HepG2 (cell line): ENCODE data around the gene NAE1. TPM values are rescaled to one million over a fixed set of nuclear protein-coding genes. Genes with fewer than 3 reads are reported as not detected.
A peak's percentile ranks its signal among the peaks of the same experiment; 100 is the strongest.

Source experiments
- ATAC-seq: fragments of 200-7000 bp; cut with Tn5 transposase; 3 replicates; pipeline ENCODE4 v1.9.1; 2020; ENCODE audit warnings: mild to moderate bottlenecking, moderate library complexity
- BruUV-seq: library from RNA; stranded (reverse); fragments of 400-500 nt; replicated peaks from 2 replicates; lab custom pipeline; 2021; lab: Mats Ljungman, UMichigan
- CTCF ChIA-PET: fragments of 300-600 bp; formaldehyde crosslinking; extraction: SDS; loops from one replicate; lab custom pipeline; 2021; ENCODE audit warnings: low total read pairs, inconsistent platforms, low intra/inter-chr PET ratio; lab: Yijun Ruan, JAX
- POLR2A ChIA-PET: fragments of 350-600 bp; sonication (Branson Sonifier 250); formaldehyde crosslinking; loops from one replicate; lab custom pipeline; 2020; ENCODE audit warnings: antibody characterized with exemption, inconsistent platforms; lab: Yijun Ruan, JAX
- DNase-seq: peaks from one replicate; pipeline ENCODE4 v3.0.0-alpha.2; 2015; ENCODE audit warnings: low spot score
- FAIRE-seq: peaks from 3 replicates; lab custom pipeline; 2011; peaks lifted over from hg19 to GRCh38; lab: Jason Lieb, UNC
- H2AFZ ChIP-seq: one replicate; pipeline ENCODE4 v1.6.1; 2011; ENCODE audit warnings: low read length, inconsistent platforms
- H3K27ac ChIP-seq: fragments of 300-600 bp; 3 replicates; pipeline ENCODE4 v1.8.0; 2011; ENCODE audit warnings: mixed run types, mild to moderate bottlenecking, mixed read lengths, low read length, inconsistent platforms; ENCODE audit not compliant: insufficient read depth; ENCODE audit errors: extremely low read length
- H3K27me3 ChIP-seq, 2 experiments: fragments of 200-600 bp in 1 of 2; 2 replicates in 1 of 2; 3 replicates in 1 of 2; pipeline versions ENCODE4 v1.6.0 to v1.8.0; 2011; ENCODE audit warnings: low read length in 2 of 2, mild to moderate bottlenecking in 2 of 2, moderate library complexity in 2 of 2, inconsistent platforms in 1 of 2; ENCODE audit not compliant: insufficient read depth in 2 of 2, control insufficient read depth in 1 of 2
- H3K36me3 ChIP-seq, 2 experiments: fragments of 200-600 bp in 1 of 2; replicated peaks in 1 of 2; 2 replicates in 1 of 2; 3 replicates in 1 of 2; pipeline versions ENCODE4 v1.5.1 to v1.8.0; 2011; ENCODE audit warnings: low read length in 2 of 2, inconsistent platforms in 1 of 2; ENCODE audit not compliant: insufficient read depth in 2 of 2, control insufficient read depth in 1 of 2
- H3K4me1 ChIP-seq: 2 replicates; pipeline ENCODE4 v1.5.1; 2012; ENCODE audit warnings: low read length, inconsistent platforms; ENCODE audit not compliant: insufficient read depth
- H3K4me2 ChIP-seq: 2 replicates; pipeline ENCODE4 v1.6.0; 2011; ENCODE audit warnings: low read depth, low read length, inconsistent platforms
- H3K4me3 ChIP-seq, 3 experiments: fragments of 200-600 bp in 1 of 3; sonication (generic), shearing (Covaris generic) in 1 of 3; replicated peaks in 1 of 3; 2 replicates each; pipeline ENCODE4 v1.5.1; 2011 to 2016; ENCODE audit warnings: low read length in 3 of 3, inconsistent platforms in 2 of 3, low read depth in 2 of 3, mild to moderate bottlenecking in 2 of 3, control low read depth in 1 of 3, mixed read lengths in 1 of 3; ENCODE audit not compliant: insufficient read depth in 1 of 3
- H3K79me2 ChIP-seq: one replicate; pipeline ENCODE4 v1.6.1; 2011; ENCODE audit warnings: low read length, inconsistent platforms; ENCODE audit not compliant: insufficient read depth
- H3K9ac ChIP-seq: 2 replicates; pipeline ENCODE4 v1.6.0; 2011; ENCODE audit warnings: mild to moderate bottlenecking, low read depth, low read length, inconsistent platforms; ENCODE audit not compliant: insufficient read depth
- H3K9me3 ChIP-seq: 2 replicates; pipeline ENCODE4 v1.5.1; 2012; ENCODE audit warnings: mild to moderate bottlenecking, low read length
- H4K20me1 ChIP-seq: 2 replicates; pipeline ENCODE4 v1.6.0; 2011; ENCODE audit warnings: inconsistent platforms, mild to moderate bottlenecking, low read length, moderate library complexity; ENCODE audit not compliant: insufficient read depth
- ARNTL ChIP-seq: sonication (generic); formaldehyde crosslinking; IDR thresholded peaks from 2 replicates; pipeline ENCODE4 v1.4.0; 2020; ENCODE audit warnings: mild to moderate bottlenecking, missing genetic modification reagents
- CBX1 ChIP-seq: IDR thresholded peaks from one replicate; pipeline ENCODE4 v1.6.1; 2016; ENCODE audit warnings: antibody characterized with exemption, low read depth
- CHCHD3 ChIP-seq: sonication (generic); formaldehyde crosslinking; IDR thresholded peaks from 2 replicates; pipeline ENCODE4 v1.8.0; 2022; ENCODE audit warnings: mild to moderate bottlenecking, missing genetic modification reagents, moderate library complexity
- JDP2 ChIP-seq: sonication (generic); formaldehyde crosslinking; IDR thresholded peaks from 2 replicates; pipeline ENCODE4 v1.8.1; 2022; ENCODE audit warnings: missing genetic modification reagents, borderline replicate concordance
- MTF1 ChIP-seq: sonication (generic); formaldehyde crosslinking; IDR thresholded peaks from 2 replicates; pipeline ENCODE4 v1.5.0; 2020; ENCODE audit warnings: missing genetic modification reagents
- NR2F1 ChIP-seq, 2 experiments: fragments of 450-650 bp in 1 of 2; formaldehyde crosslinking in 1 of 2; IDR thresholded peaks; 2 replicates each; pipeline versions ENCODE4 v1.5.0 to v1.6.1; 2016 to 2020; ENCODE audit warnings: mild to moderate bottlenecking in 1 of 2, missing compliant biosample characterization in 1 of 2, missing genetic modification reagents in 1 of 2, moderate library complexity in 1 of 2
- POGK ChIP-seq: sonication (generic); formaldehyde crosslinking; conservative IDR thresholded peaks from 2 replicates; pipeline ENCODE4 v1.8.0; 2022; ENCODE audit warnings: mild to moderate bottlenecking, moderate library complexity, missing genetic modification reagents
- RFXANK ChIP-seq: IDR thresholded peaks from 2 replicates; pipeline ENCODE4 v1.6.1; 2016
- SALL1 ChIP-seq: sonication (generic); formaldehyde crosslinking; IDR thresholded peaks from 2 replicates; pipeline ENCODE4 v1.8.0; 2022; ENCODE audit warnings: mild to moderate bottlenecking, missing genetic modification reagents
- ZBTB3 ChIP-seq: sonication (generic); formaldehyde crosslinking; IDR thresholded peaks from 2 replicates; pipeline ENCODE4 v1.4.0; 2020; ENCODE audit warnings: low read depth, mild to moderate bottlenecking, moderate library complexity, missing genetic modification reagents, borderline replicate concordance
- ZNF225 ChIP-seq: sonication (generic); formaldehyde crosslinking; IDR thresholded peaks from 2 replicates; pipeline ENCODE4 v1.4.0; 2020; ENCODE audit warnings: mild to moderate bottlenecking, missing genetic modification reagents
- ZNF639 ChIP-seq: conservative IDR thresholded peaks from 2 replicates; pipeline ENCODE4 v1.6.1; 2018; ENCODE audit warnings: missing genetic modification reagents
- WGBS: methylation state at CpG from one replicate; pipeline ENCODE4 v1.1.6; 2017; ENCODE audit warnings: low lambda C conversion rate; 5-methylcytosine and 5-hydroxymethylcytosine counted together
- in situ Hi-C: cut with HindIII; loops from 2 replicates; pipeline ENCODE4 v1.10.0; 2017; ENCODE audit warnings: low pct_unique_long_range_greater_than_20kb; ENCODE audit not compliant: extremely low pct_ligation_motif_present
- intact Hi-C: fragments of 100-400 bp; cut with micrococcal nuclease; formaldehyde crosslinking; loops from one replicate; pipeline ENCODE4 v1.10.0; 2022; ENCODE audit not compliant: unreplicated experiment
- polyA plus RNA-seq, 8 experiments: library from polyadenylated mRNA; depleted of rRNA in 3 of 8; stranded (reverse) in 7 of 8; unstranded in 1 of 8; fragments of >200 nt; fragmentation: Illumina TruSeq in 4 of 8; extraction: Trizol in 4 of 8; gene quantifications; 2 replicates each; pipeline versions ENCODE4 v1.2.1 to v1.2.3, GENCODE V29; 2011 to 2016; ENCODE audit warnings: low read depth in 4 of 8, missing spikeins in 1 of 8, mixed read lengths in 1 of 8; ENCODE audit not compliant: insufficient read depth in 1 of 8
- total RNA-seq, 5 experiments: library from RNA; depleted of rRNA; stranded (reverse); fragments of >200 nt; fragmentation: Illumina TruSeq; extraction: Trizol; gene quantifications; 2 replicates each; pipeline ENCODE4 v1.2.3, GENCODE V29; 2016; ENCODE audit warnings: low read depth in 1 of 5
- TF ChIP-seq, protein P1 (sequence below): sonication (generic); formaldehyde crosslinking; IDR thresholded peaks from 2 replicates; pipeline ENCODE4 v1.5.1; 2020; ENCODE audit warnings: missing genetic modification reagents, mild to moderate bottlenecking, borderline replicate concordance
- TF ChIP-seq, protein P2 (sequence below): sonication (generic); formaldehyde crosslinking; IDR thresholded peaks from 2 replicates; pipeline ENCODE4 v1.5.1; 2020; ENCODE audit warnings: missing genetic modification reagents, mild to moderate bottlenecking, borderline replicate concordance
- TF ChIP-seq, protein P3 (sequence below): sonication (generic); formaldehyde crosslinking; IDR thresholded peaks from 2 replicates; pipeline ENCODE4 v1.8.0; 2022; ENCODE audit warnings: mild to moderate bottlenecking, missing genetic modification reagents, moderate library complexity

The NAE1 gene
- total and polyA plus RNA-seq, 2 of the 13 experiments (the other 11 are each of a cell fraction or from before 2014, with no cell fraction given) = 95.7 to 206 TPM

DNA sequence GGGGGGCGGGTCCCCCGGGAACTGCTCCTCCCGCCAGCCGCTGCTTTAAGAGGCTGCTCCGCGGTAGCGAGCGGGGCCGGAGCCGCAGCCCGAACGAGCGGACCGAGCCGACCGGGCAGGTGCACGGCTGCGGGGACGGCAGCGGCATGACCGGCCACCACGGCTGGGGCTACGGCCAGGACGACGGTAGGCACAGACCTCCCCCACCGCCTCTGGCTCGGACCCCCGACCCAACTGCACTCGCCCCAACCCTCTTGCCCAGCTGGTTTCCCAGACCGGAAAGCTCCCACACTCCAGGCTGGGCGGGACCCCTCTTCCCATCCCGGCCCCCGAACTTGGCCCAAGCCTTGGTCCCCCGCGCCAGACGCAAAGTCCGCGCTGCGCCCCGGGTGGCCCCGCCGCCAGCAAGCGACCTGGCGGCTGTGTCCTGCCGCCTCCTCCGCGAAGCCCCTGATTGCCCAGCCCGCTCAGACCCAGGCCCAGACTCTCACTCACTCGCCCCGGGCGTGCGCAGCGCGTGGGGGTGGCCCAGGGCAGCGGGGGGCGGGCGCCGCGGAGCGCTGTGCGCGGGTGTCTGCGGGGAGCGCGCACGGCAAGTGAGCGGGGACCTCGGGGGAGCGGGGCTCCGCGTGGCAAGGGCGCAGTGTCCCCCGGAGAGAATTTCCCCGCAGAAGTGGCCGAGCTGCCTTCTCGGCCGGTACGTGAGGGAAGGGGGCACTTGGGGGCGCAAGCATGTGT lies 13.7 kb upstream of the NAE1 start, which contains the start of gene CA7:
Gene CA7, plus strand, starts transcription at position 73 of the 738 bp plus-strand sequence. Its CDS starts 74 bp downstream, at position 147.
- WGBS = 3% methylated on average over 22 of the region's 79 CpGs
- H3K36me3 ChIP-seq = no peaks in the 10 kb centered on the region
- ATAC-seq = peak; percentile 70
- peak within 1 kb of the TSS; percentile 84 for H3K4me2 ChIP-seq
- H4K20me1 ChIP-seq = no peaks in the 10 kb centered on the region
- H2AFZ ChIP-seq = no peak within 1 kb of the TSS
- ChIA-PET CTCF (no interaction called here), POLR2A (interaction anchor here (1.4 to 1.7 kb wide), 2 partner anchors 14 to 21 kb away, joined by 3 to 7 read pairs; partner anchors contain the start of gene NAE1)
- H3K4me3 ChIP-seq = peak within 1 kb of the TSS; percentile 47 to 74 (median 48); a peak in 5 of 6 replicates
- no peaks in the 10 kb centered on the region for H3K9me3 ChIP-seq
- H3K9ac ChIP-seq = no peak within 1 kb of the TSS
- no peaks in the 10 kb centered on the region for H3K79me2 ChIP-seq
- no TSS peak for BruUV-seq
- intact Hi-C loops (loop anchor here (10.0 kb wide), 1 partner anchor 90 kb away; the partner anchor contains the start of gene DYNC1LI2), in situ Hi-C loops (no loop called here)
- H3K27ac ChIP-seq = no peak within 1 kb of the TSS
- peaks cover 15% of the 10 kb centered on the region; the same call in 1 of the 2 replicates for H3K4me1 ChIP-seq
- FAIRE-seq = no peak
- DNase-seq = no peak
- H3K27me3 ChIP-seq = peaks cover 7 to 74% of the 10 kb centered on the region in 2 experiments; a peak in 4 of 5 replicates
- TF ChIP-seq RFXANK (CRISPR knock-in tag) = no peak
- TF ChIP-seq ZBTB3 (CRISPR knock-in tag) = no peak
- no peak for TF ChIP-seq CHCHD3
- TF ChIP-seq ZNF225 (CRISPR knock-in tag) = no peak
- TF ChIP-seq, protein P1, sequence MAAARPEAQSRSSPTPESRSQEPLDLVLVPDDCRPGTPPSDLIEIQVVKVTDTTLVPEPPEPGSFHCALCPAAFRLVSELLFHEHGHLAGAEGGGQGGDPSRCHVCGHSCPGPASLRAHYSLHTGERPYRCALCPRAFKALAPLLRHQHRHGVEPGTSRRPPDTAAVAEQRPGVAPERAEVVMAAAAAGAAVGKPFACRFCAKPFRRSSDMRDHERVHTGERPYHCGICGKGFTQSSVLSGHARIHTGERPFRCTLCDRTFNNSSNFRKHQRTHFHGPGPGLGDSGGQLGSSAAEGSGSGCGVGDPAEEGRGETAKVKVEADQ (CRISPR knock-in tag) = no peak
- TF ChIP-seq CBX1 = no peak
- no peak for TF ChIP-seq ZNF639 (CRISPR knock-in tag)
- TF ChIP-seq, protein P2, sequence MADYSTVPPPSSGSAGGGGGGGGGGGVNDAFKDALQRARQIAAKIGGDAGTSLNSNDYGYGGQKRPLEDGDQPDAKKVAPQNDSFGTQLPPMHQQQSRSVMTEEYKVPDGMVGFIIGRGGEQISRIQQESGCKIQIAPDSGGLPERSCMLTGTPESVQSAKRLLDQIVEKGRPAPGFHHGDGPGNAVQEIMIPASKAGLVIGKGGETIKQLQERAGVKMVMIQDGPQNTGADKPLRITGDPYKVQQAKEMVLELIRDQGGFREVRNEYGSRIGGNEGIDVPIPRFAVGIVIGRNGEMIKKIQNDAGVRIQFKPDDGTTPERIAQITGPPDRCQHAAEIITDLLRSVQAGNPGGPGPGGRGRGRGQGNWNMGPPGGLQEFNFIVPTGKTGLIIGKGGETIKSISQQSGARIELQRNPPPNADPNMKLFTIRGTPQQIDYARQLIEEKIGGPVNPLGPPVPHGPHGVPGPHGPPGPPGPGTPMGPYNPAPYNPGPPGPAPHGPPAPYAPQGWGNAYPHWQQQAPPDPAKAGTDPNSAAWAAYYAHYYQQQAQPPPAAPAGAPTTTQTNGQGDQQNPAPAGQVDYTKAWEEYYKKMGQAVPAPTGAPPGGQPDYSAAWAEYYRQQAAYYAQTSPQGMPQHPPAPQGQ (CRISPR knock-in tag) = no peak
- no peak for TF ChIP-seq NR2F1 (CRISPR knock-in tag; IDR thresholded peaks at IDR 0.05)
- TF ChIP-seq, protein P3, sequence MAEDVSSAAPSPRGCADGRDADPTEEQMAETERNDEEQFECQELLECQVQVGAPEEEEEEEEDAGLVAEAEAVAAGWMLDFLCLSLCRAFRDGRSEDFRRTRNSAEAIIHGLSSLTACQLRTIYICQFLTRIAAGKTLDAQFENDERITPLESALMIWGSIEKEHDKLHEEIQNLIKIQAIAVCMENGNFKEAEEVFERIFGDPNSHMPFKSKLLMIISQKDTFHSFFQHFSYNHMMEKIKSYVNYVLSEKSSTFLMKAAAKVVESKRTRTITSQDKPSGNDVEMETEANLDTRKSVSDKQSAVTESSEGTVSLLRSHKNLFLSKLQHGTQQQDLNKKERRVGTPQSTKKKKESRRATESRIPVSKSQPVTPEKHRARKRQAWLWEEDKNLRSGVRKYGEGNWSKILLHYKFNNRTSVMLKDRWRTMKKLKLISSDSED = no peak
- no peak for TF ChIP-seq JDP2 (CRISPR knock-in tag)
- no peak for TF ChIP-seq POGK
- no peak for TF ChIP-seq MTF1 (CRISPR knock-in tag)
- TF ChIP-seq ARNTL (CRISPR knock-in tag) = no peak
- 0 out of 2 replicates have a peak, but pooled peaks have one; percentile 24 for TF ChIP-seq SALL1 (CRISPR knock-in tag)
